ENCODE measurements around the gene LPAR1.

DNA sequence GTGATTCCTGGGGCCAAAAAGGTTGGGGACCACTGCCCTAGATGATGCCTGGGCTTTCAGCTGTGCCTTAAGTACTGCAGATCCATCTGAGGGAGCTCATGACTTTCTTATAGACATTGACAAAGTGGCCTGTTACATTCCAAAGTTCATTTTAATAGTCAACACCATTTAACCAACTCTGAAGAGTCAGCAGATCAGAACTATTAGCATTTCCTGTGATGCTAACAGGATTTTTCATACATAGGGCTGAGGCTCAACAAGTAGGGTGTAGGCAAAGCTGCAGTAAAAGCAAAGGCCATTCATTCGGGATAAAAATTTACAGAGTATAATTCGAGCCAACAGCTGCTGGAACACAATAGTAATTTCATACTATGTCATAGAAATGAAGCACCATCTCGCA is 105.4 kb downstream of the LPAR1 start:
- TF ChIP-seq POLR2AphosphoS5 (IDR thresholded peaks at IDR 0.05; ENCODE audit: low read depth, low read length): no peak
- TF ChIP-seq, protein P1, sequence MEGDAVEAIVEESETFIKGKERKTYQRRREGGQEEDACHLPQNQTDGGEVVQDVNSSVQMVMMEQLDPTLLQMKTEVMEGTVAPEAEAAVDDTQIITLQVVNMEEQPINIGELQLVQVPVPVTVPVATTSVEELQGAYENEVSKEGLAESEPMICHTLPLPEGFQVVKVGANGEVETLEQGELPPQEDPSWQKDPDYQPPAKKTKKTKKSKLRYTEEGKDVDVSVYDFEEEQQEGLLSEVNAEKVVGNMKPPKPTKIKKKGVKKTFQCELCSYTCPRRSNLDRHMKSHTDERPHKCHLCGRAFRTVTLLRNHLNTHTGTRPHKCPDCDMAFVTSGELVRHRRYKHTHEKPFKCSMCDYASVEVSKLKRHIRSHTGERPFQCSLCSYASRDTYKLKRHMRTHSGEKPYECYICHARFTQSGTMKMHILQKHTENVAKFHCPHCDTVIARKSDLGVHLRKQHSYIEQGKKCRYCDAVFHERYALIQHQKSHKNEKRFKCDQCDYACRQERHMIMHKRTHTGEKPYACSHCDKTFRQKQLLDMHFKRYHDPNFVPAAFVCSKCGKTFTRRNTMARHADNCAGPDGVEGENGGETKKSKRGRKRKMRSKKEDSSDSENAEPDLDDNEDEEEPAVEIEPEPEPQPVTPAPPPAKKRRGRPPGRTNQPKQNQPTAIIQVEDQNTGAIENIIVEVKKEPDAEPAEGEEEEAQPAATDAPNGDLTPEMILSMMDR (IDR thresholded peaks at IDR 0.05): no peak

Measured in Panc1 (cell line).